ENCODE results near the gene SMAD2.

- TF ChIP-seq CTCF (IDR thresholded peaks at IDR 0.05; ENCODE audit: borderline replicate concordance, extremely low read depth, low read length, poor library complexity, severe bottlenecking), result no peak
- TF ChIP-seq EZH2 (IDR thresholded peaks at IDR 0.05; ENCODE audit: borderline replicate concordance, low read depth, low read length, severe bottlenecking), result no peak
Measured at GRCh38 chr18:47930199-47930930, at the start of gene SMAD2.
